ENCODE data around the gene PDGFB.

PDGFB gene

DNA sequence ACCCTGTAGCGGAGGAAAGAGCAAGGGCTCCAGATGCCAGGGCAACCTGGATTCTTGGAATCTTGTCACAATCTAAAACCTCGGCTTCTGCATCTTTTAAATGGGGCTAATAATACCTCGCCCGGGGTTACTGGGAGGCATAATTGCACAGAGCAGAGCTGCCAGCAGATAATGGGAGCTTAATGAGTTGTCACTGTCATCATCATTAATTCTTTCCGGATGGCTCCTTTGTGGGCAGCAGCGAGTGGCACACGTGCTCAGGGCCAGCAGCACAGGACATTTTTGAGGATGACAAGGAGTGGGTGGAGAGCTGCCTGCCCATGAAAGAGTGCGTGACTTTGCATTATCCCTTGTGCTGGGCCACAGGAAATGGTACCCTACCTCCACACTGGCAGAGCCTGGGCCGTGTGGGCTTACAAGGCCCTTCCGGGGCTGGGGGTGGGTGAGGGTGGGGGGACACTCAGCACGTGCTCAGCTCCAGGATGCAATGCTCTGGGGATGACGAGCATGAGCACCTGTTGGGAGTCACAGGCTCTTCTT, 5.7 kb downstream of the PDGFB start:
- DNase-seq: no peak

DNA sequence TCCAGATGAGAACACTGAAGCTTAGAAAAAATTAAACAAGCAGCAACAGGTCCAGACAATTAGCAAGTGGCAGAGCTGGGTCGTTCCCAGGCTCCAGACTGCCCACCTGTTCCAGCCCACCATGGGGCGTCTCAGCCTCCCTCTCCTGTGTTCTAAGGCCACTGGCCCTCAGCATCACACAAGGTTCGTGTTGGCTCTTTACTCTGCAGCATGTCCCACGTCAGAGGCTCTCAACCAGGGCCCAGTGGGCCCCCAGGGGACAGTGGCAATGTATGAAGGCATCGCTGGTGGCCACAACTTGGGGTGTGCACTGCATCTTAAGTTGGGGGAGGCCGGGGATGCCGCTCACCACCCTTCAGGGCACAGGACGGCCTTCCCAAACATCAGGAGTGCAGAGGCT, 6.2 kb downstream of the PDGFB start:
- no peak for DNase-seq

DNA sequence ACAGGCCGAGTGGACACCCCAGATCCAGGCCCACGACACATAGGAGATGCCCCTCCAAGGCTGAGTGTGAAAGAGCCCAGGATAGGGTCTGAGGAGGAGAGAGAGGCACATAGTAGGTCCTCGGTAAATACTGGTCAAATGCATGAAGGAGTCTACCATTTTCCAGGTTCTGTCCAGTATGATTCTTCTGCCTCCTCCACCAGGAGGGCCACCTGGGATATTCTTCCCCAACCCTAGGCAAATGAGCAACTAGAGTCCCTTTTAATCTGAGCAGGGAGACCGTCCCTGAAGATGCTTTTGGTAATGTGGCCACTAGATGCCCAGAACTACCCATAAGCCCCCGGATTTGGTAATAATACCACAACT, 6.7 kb downstream of the PDGFB start:
- no peak for DNase-seq

DNA sequence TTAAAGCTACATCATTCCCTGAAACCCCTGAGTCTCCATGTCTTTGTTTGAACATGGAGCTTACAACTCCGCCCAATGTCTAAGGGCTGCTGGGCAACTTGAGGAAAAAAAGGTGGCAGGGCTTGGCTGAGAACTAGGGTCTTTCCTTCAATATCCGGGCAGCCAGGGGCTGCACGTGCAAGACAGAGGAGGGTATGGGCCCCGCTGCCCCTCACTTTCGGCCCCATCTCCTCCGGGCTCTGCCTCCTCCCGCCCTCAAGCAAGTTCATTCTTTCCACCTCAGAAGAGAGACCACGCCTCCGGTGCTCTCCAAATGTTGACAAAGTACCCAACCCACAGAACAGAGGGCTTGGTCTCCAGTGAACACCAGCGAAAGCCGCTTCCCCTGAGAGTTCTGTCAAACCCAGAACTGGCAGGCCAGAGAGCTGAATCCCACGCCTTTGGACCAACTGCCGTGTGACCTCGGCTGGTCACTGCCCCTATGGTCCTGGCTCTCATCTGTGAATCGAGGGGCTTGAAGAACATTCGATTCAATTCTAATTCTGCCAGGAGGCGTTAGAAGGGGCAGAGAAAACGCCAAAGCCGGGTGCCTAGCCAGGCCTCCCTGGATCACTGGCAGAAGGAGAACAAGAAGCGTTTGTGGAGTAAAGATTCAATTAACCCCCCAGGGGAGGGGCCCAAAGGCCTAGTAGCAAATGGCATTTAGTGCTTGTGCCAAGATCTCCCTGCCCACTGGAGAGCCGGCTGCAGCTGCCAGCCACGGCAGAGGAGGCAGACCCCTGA, 7.3 kb downstream of the PDGFB start:
- DNase-seq: no peak

DNA sequence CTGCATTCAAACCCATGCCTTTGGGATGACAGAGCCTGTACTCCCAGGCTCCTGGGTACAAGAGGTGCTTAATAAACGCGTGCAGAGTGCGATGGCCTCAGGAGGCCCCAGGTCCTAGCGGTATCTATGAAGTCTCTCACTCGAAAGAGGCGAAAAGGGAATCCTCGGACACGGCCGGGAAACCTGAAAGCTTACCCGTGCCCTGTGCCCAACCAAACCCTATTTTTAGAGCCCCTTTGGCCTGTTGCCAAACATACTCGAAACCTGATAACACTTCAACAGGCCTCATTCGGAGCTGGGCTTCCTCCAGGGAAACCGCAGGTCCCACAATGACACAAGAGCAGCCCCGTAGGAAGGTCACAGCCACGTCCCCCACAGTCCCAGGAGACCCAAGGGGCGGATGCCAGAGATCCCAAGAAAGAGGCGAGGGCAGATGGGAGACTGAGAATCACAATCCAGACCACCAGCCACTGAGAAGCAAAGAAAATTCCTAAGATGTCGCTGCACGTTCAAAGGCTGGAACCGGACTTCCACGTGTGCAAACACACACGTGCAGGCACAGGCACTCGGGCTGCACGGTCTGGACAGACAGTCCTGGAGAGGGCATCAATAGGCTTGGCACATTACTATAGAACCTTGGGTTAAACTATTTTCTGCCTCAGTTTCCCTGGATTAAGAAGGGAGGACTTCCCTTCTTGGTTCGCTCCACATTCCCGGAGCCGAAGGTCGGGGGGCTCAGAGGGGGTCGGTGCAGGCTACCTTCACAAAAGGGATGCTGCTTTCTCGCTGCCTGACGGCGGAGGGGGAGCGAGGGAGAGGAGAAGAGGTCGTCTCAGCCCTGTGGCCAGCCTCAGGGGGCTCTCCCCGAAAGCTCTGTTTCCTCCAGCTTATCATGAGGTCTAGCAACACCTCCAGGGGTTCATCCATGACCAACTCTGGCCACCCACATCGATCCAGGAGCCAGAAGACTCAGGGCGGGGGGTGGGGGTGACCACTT, 8.2 kb downstream of the PDGFB start:
- DNase-seq: peak; percentile 70

DNA sequence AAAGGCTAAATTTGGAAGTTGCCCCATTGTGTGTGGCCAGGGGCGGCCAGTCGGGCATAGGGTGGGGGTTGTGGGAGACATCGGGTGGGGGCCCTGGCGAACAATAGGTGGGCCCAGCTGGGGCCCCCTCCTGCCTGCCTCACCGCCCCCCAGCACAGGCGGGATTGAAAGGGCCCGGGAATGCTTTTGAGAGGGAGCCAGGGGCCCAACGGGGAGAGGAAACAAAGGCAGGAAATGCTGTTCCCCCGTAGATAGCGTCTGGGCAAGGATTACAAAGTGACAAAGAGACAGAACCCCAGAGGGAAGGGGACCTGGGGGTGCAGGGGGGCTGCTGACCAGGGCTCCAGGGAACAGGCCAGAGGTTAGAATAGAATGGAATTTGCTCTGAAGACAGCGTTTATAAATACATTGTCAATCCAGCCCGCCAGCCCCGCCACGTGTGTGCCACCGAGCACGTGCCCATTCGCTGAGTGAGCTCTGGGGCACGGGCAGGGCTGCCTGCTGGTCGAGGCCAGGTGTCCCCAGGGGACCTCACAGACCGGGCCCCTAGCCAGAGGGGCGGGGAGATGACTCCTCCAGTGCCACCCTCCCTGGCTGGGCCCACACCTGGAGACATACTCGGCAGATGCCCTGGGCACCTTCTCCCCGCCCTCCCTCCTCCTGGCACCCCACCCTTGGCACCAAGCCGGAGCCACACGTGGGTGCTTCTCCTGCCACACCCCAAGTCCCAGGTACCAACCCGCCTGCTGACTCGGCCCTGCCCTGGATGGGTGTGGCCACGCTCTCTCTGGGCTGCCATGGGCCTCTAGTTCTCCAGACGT, 9.7 kb downstream of the PDGFB start:
- DNase-seq: peak; percentile 47

DNA sequence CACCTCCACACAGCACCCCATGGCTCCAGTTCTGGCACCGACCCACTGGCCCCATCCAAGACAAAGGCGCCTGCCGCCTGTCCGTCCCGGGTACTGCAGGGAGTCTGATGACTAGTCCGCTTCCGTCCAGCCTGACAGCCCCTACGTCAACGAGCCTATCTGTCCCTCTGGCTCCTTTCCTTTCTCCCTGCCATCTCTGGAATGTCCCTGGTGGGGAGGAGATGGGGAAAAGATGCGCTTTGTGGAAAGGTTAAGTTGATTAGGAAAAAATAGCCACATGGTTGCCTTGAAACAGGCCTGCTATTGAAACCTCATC, 10.4 kb downstream of the PDGFB start:
- DNase-seq: no peak

DNA sequence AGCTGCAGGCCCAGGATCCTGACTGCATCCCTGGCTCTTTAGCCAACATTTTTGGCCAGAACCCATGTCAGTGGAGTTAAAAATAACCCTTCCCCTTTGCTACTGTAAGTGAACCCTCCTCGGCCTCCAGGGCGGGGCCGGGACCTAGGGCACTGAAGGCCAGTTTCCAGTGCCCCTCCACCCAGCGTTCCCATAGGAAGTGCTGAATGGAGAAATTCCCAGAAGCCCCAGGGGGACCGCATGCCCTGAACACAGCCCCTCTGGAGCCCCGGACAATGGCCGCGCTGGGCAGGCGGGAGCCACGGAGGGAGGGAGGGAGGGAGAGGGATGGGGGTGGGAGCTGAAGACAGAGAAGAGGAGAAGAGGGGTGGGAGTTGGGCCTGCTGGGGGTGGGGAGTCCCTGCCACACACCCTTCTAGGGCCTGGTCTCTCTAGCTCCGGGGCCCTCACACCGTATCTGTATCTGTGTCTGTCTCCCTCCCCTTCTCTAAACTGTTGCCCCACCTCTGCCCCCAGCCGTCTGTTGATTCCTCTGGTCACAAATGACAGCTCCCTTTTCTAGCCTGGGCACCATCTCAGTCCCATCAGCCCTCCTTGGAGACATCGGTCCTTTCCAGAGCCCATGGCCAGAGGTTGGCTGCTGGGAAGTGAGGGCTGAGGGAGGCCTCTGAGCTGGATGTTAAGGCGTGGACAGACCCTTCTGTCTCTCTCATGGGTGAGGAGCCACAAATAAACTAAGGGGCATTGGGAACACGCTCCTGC, 10.9 kb downstream of the PDGFB start:
- no peak for DNase-seq

DNA sequence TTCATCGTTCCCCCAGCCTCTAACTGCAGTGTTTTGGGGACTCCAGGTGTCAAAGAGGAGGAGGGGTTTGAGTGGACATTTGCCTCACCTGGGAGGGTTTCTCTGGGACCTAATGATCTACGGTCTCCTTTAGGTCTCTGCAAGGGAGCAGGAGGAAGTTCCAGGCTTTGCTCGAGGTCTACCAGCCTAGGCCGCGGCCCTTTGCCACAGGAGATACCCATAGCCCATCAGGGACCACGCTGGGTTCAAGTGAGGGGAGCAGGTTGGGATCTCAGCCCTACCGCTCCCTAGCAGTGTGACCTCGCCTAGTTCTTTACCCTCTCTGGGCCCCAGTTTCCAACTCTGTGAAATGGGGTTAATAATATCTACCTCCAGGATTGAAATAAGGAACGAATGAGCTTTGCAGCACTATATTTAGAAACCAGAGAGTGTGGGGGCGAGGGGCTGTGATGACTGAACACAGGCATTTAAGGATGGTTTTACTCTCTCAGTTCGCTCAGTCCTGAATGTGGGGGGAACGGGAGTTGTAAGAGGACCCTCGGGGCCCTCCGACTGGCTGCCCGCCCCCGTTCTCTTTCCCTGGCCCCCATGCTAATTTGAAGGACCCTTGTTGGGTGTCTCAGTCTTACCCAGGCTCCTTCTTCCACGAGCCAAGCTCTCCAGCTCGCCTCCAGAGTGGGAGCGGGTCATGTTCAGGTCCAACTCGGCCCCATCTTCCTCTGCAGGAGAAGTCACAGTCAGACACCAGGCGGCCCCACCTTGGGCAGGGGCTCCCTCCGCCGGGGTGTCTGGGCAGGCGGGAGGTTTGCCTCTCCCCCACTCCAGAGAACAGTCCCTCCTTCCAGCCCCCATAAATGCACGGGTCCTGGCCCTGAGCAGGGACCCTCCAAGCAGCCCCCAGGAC, 11.7 kb downstream of the PDGFB start:
- DNase-seq: no peak

DNA sequence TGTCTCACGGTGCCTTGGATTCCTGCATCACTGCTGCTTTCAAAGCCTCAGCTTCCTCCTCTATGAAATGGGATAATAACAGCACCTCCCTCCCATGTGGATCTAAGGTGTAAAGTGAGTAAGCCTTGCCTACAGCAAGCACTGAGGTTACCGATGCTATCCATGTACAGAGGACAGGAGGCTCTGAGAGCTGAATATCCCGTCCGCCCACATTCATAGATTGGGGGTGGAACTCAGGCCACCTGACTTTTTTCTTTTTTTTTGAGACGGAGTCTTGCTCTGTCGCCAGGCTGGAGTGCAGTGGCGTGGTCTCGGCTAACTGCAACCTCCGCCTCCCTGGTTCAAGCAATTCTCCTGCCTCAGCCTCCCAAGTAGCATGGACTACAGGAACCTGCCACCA, 12.5 kb downstream of the PDGFB start:
- DNase-seq: no peak

DNA sequence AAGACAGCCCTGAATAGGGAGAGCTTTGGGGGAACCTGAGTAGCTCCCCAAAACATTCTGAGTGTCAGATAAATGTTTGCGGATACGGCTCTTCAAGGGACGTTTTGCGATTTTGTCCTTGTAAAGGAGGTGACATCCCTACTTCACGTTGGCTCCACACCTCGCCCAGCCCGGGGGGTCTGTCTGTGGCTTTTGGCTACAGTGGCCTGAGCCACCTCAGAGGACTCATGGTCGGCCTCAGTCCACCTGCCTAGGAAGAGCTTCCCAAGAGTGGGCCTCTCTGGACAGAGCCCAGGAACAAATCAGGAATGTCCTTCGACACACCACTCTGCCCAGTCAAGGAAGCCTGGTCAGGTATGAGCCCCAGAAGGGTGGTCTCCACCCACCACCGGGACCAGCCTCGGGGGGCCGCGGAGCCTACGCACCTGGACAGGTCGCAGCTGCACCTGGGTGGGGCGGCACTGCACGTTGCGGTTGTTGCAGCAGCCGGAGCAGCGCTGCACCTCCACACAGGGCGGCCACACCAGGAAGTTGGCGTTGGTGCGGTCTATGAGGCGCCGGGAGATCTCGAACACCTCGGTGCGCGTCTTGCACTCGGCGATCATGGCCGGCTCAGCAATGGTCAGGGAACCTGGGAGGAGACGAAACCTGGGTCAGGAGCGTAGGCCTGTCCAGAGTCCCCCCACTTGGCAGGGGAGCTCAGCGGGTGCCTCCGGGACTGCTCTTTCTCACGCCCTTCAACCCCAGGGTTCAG, 13.4 kb downstream of the PDGFB start:
- no peak for DNase-seq

DNA sequence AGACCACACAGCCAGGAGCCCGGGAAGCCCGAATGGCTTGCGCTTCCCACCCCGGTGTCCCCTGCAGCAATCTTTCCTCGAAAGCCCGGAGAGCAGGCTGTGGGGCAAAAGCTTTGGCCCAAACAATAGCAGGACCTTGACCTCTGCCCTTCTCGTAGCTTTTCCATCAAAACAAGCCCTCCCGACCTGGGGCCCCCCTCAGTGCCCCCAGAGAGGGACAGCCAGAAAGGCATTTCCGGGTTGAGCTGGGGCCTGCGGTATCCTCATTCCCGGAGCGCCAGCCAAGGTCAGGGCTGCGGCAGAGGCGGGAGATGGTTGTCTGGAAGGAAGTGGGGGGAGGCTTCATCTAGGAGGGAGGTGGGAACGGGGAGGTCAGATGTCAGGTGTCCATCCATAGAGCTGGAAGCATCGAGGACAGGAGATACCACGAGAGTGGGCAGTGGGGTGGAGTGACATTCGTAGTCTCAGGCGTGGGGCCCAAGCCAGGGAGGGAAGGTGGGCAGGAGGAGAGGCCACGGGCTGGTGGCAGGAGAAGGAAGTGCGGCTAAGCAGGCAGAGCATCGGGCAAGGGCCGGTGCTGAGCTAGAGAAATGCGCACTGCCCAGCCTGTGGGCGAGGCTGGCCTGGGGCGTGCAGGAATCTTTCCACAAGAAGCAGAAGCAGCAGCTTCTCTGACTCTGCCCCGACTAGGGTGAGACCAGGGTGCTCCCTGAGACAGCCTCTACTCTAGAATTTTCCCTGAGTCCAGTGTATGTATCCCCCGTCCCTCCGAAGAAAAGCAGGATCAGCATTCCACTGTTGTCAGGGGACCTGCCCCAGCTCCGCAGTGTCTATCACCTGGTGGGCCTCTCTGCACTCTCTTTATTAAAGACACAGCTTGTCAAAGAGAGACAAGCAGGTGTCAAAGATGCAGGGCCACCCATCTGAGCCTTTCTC, 14.3 kb downstream of the PDGFB start:
- DNase-seq: no peak

DNA sequence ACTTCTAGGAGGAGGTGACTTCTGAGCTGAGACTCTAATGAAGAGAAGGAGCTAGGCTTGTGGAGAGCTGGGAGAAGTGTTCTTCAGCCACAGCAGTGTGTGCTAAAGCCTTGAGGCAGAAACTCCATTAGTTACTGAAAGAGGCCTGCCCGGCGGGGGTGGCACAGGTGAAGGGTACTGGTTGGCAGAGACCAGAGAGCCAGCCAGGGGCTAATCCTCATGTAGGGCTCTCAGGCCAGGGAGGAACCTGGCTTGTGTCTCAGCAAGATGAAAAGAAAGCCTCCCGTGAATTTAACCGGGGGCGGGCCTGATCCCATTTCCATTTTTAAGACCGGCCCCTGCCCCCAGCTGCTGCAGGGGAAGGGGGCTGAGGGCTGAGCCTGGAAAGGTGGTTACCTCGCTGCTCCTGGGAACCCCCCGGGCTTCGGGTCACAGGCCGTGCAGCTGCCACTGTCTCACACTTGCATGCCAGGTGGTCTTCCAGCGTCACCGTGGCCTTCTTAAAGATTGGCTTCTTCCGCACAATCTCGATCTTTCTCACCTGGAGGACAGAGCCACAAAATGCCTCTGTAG, 15.0 kb downstream of the PDGFB start:
- DNase-seq: no peak

DNA sequence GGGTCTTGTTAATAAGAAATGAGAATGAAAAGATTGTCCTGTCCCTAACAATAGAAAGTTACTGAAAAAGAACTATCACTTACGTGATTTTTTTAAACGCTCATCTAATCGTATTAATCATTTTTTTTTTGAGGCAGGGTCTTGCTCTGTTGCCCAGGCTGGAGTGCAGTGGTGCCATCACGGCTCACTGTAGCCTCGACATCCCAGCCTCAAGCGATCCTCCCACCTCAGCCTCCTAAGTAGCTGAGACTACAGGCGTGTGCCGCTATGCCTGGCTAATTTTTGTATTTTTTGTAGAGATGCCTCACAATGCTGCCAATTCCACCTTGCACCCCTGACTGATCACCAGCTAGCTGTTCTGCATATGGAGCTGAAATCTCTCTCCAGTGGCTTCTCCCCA, 15.7 kb downstream of the PDGFB start:
- no peak for DNase-seq

DNA sequence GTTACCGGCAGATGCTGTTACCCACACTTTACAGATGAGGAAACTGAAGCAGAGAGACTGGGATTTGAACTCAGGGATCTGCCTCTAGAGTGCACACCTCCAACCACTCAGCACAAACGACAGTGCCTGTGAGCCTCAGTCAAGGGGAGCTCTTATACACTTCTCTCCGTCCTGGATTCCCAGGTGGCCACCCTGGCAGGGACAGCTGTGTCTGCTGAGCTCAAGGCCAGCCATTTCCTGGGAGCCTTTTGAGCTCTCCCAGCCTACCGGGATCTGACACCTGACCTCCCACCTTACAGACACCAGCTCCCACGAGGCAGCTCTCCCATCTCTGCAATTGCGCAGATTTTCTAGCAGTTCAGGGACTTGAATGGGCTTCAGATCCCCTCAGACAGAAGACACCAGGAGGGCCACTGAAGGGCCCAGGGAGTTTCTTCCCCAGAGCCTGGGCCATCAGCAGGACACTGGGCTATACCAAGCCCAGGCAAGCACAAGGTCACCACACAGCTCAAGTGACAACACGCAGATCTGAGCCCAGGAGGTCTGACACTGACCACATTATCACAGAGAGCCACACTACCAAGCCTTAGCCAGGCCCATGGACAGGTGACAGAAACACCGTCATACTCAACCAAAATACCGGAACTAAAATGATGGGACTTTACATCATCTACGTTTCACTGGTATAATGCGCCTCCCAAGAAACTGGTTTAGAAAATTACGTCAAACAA, 17.1 kb downstream of the PDGFB start:
- no peak for DNase-seq

DNA sequence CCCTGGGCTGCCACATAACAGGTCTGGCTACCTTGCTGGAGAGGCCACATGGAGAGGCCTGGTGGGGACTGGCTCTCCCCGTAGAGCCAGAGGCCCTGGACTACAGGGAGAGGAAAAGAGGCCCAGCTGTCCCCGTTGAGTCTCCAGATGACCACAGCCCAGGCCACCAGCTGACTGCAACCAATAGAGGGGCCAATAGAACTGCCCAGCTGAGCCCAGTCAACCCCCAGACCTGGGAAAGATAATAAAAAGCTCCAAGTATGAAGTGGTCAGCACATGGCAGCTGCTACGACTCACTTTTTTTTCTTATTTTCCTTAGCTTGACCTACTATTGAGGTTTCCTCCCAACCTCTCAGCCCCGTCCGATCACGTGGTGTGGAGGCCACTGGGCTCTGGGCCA, 18.4 kb downstream of the PDGFB start:
- DNase-seq: no peak

DNA sequence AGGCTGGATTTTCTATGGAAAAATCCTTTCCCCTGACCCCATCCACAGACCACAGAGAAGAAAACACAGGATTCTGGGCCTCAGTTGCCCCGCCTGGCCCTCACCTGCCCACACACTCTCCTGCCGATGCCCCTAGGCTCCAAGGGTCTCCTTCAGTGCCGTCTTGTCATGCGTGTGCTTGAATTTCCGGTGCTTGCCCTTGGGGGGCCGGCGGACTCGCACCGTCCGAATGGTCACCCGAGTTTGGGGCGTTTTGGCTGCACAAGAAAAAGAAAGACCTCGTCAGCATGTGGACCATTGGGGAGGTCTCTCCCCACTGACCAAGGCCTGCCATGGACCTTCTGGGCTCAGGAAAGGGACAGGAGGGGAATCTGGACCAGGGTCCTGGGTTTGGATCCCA, 19.2 kb downstream of the PDGFB start:
- DNase-seq: no peak

DNA sequence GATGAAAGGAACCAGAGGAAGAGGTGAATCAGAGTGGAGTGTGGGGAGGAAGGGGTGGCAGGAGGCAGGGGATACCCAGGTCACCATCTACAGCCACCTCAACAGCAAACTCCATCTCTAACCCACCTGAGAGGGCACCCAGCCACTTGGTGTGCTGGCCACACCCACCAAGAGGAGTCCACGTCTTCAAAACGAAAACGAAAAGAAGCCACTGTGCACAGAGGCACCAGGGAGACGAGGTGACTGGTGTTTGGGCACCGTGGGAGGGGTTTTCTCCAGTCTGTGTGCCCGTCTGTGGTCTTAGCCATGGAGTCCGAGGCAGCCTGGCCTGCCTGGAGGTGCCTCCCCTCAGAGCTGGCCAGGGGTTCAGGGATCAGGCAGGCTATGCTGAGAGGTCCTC, 20.2 kb downstream of the PDGFB start:
- no peak for DNase-seq

All from DMS79 treated with DMSO at 0.1 percent for 48 hours (cell line).